Measurements from ENCODE around the gene PDPK1.
"Not testable (repeated sequence)": the region's sequence is repeated elsewhere in the genome, so short reads cannot be mapped to it uniquely, and the experiment has no call there.

The PDPK1 gene

DNA sequence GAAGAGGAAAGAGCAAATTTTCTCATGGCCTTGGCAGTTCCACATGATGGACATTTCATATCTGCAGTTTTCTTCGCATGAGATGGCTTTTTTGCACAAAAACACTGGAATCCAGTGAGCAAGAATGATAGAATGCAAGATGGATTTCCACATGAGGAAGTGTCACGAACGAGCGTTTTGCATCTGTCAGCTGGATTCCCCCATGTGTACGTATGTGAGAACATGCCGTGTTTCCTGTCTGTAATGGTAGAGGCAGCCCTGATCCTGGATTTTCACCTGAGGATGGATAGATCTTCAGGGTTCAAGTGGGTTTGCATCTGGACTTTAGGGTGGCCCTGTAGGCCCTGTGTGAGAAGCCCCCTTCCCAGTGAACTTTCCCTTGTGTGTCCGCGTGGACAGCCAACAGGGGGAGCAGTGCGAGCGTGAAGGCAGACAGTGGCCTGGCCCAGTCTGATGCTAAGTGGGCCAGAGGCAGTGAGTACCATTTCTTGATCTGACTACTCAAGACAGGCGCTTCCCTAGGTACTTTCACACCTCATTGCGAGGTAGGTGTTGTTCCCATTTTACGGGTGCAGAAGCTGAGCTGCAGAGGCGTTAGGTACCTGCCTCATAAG lies 2.1 kb downstream of the PDPK1 start:
- DNase-seq (ENCODE audit: low read depth in 3 of 3, low spot score in 1 of 3), result not testable (repeated sequence)

DNA sequence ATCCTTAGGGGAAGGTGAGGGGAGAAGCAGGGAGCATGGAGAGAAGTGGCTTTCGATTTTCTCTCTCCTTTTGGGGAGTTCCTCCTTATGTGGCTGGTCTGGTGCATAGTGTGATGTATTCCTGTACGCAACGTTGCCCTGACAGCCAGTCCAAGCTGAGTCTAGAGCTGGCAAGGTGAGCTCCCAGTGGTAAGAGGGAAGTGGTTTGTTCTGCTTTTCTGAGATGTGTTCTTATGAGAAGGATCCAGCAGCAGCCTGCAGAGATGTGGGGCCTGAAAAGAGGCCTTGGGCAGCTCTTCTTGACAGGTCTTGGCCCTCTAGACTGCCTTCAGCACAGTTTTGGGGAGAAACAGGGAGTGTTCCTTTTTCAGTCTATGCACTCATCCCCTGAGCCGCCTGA lies 3.1 kb downstream of the PDPK1 start:
- DNase-seq (ENCODE audit: low read depth in 3 of 3, low spot score in 1 of 3), result not testable (repeated sequence)

DNA sequence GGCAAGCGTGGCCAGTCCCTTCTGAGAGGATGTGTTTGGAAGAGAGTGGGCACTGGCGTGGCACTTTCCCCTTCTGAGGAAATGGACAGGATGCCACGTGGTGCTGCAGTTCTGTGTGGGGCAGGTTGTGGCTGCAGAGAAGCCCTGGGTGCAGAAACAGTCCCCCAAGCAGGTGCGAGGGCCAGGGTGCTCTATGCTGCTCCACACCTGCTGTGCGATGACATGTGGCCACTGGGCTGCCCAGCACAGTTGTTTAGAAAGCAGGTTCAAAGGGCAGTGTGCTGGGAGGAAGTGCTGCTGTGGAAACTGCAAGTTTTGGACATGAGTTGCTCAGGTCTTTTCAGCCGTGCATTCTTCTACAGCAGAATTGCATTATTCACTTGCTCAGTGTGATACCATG lies 3.6 kb downstream of the PDPK1 start:
- DNase-seq (ENCODE audit: low read depth in 3 of 3, low spot score in 1 of 3), result not testable (repeated sequence)

DNA sequence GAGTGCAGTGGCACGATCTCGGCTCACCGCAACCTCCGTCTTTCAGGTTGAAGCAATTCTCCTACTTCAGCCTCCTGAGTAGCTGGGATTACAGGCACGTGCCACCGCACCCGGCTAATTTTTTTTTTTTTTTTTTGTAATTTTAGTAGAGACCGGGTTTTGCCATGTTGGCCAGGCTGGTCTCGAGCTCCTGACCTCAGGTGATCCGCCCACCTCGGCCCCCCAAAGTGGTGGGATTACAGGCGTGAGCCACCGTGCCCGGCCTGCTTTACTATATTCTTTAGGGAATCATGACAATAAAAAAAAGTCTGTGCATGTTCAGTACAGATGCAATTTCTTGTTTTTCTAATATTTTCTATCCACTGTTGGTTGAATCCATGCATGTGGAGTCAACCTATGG lies 6.0 kb downstream of the PDPK1 start:
- not testable (repeated sequence) for DNase-seq (ENCODE audit: low read depth in 3 of 3, low spot score in 1 of 3)

DNA sequence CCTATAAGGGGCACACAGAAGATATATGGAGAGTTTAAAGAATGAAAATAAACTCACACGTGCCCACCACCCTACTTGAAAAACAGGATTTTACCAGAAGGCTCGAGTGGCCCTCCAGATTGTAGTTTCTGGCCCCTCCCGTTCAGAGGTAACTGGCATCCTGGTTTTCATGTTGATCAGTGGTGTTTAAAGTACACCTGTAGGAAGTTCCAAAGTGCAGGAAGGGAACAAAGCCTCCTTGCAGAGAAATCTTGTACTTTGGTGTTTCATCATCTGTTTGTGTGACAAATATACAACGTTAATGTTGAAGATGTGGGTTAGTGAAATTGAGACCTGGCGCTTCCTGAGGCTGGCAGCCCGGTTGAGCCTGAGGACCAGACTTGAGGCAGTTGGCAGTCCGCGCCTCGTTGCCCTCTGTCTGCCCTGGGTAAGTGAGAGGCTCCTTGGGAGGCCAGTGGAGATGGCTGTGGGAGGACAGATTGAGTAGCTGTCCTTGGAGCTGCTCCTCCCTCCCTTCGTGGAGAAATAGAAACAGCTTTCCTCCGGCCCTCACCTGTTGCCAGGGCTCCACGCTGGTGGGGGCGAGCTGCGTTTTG lies 12.6 kb downstream of the PDPK1 start:
- DNase-seq (ENCODE audit: low read depth in 3 of 3, low spot score in 1 of 3), result not testable (repeated sequence)

DNA sequence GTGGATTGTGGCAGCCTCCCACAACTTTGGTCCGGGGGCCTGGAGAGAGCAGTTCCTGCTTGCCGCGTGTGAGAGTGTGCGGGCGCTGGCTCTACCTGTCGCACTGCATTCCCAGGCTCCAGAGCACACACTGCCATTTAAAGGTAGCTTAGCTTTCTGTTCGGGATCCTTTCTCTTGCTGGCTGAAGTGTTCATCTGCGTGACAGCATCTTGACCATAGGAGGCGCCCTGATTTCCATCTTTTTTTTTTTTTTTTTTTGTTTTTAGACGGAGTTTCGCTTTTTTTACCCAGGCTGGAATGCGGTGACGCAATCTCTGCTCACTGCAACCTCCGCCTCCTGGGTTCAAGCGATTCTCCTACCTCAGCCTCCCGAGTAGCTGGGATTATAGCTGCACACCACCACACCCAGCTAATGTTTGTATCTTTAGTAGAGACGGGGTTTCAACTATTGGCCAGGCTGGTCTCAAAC lies 13.6 kb downstream of the PDPK1 start:
- not testable (repeated sequence) for DNase-seq (ENCODE audit: low read depth in 3 of 3, low spot score in 1 of 3)

DNA sequence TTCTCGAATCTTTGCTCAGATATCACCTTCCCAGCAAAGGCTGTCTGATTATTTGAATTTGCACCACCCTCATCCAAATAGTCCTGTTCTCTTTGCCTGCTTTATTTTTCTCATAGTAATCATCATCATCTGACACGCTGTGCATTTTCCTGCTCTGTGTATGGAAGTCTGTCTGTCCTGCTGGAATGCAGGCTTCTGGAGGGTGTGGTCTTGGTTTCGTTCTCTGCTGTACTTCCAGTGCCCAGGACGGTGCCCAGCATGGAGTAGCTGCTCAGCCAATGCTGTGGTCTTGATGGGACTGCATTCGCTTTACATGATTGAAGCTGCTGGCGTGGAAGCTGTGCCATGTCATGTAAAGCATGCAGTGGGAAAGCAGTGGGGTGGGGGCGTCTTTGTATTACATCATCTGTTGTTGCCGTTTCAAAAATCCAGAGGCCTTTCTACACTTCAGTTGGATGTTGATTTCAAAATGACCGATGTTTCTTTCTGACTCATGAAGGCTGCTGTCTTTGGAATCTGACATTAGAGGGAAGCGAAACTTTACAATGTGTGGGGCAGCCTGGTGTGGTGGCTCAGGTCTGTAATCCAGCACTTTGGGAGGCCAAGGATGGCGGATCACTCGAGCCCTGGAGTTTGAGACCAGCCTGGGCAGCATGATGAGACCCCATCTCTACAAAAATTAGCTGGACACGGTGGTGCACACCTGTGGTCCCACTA lies 17.0 kb downstream of the PDPK1 start:
- DNase-seq (ENCODE audit: low read depth in 3 of 3, low spot score in 1 of 3), result not testable (repeated sequence)

DNA sequence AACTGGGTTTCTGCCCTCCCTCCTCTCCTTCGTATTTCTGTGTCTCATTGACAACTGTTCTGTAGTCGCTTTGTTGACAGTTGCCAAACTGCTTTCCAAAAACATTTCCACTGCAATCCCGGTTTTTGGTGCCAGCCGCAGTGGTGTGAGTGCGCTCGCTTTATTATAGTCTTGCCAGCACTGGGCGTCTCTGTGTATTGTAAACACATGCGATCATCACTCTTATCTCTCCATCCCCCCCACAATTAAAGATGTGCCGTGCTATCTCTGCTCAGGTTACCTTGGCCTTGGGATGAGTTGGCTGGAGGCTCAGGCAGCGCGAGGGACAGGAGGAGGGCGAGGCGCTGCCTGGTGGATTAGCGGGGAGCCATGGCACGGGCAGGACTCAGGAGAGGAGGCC lies 19.3 kb downstream of the PDPK1 start:
- DNase-seq (ENCODE audit: low read depth in 3 of 3, low spot score in 1 of 3), result not testable (repeated sequence)

DNA sequence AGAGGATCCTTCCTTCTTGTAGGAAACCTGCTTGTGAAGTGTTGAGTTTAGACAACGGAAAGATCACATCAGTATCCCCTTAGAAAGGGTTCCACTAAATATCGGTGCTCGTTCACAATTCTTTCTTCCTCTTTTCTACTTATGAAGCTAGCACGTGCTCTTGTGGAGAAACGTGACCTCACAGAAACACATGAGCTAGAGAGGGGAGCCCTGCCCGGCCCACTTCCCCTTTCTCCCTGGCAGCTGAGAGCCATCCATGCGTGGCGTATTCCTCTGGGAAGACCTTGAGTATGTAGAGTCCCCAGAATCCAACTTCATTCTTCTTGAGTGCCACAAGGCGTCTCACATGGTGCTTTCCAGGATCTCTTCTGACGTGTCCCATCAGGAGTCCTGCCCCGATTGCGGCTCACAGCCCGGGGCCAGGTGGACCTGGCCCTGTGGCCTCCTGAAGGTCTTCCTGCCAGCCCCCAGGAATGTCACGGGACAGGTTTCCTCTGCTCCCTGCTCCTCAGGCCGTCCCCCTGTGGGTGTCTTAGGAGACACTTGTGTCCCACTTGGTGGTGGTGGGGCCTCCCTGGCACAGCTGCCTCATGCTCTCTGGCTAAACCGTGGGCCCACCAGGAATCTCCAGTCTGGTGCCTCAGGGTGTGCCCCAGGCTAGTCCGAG lies 22.4 kb downstream of the PDPK1 start:
- DNase-seq (ENCODE audit: low read depth in 3 of 3, low spot score in 1 of 3), result not testable (repeated sequence)

DNA sequence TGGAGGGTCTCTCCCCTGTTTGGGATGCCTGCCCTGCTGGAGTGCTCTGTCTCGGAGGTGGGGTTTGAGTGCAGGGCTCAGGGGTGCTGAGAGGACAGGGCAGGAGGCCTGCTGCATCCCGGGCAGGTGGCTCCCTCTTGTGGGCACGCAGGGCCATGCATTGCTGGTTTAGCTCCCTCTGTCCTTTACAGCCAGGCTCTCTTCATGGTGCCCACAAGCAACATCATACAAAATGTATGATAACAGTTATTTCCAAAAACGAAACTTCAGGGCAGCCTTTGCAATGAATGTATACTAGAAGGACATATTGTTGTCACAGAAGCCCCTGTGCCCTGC lies 22.9 kb downstream of the PDPK1 start:
- peak in 2 of 3 donors; percentile 30 to 49 for DNase-seq (ENCODE audit: low read depth in 3 of 3, low spot score in 1 of 3)

DNA sequence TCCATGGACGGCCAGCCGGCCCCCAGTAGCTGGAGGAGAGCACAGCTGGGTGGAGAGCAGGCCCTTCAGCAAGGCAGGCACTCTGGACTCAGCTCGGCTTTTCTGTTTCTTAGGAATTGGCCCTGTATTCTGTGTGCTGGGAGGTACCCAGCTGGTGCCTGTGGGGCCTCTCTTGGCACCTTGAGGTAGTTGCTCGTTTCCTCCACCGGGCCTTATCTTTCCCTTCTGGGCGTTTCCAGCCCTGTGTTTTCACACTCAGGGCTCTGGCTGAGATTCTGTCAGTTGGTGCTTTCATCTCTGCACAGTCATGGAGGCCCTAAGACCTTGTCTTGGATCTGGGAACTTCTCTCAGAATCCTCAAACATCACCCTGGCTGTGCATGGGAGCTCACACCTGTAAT lies 29.7 kb downstream of the PDPK1 start:
- not testable (repeated sequence) for DNase-seq (ENCODE audit: low read depth in 3 of 3, low spot score in 1 of 3)

DNA sequence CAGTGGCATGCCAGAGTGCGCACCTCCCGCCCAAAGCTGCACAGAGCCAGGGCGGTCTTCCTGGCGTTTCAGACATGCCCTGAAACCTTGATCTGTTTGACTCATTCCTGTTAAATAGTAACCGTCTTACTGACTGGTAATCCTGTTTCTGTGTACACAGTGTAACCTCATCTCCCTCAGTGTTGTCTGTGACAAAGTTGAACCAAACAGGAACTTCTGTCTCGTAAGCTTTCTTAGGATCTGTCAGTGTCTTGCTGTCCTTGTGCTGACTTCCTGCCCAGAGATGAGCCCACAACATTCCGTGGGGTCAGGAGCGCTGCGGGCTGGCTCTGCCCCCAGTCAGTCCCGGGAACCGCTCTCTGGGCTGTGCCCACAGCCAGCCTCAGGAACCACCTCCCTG lies 30.8 kb downstream of the PDPK1 start:
- DNase-seq (ENCODE audit: low read depth in 3 of 3, low spot score in 1 of 3), result not testable (repeated sequence)

DNA sequence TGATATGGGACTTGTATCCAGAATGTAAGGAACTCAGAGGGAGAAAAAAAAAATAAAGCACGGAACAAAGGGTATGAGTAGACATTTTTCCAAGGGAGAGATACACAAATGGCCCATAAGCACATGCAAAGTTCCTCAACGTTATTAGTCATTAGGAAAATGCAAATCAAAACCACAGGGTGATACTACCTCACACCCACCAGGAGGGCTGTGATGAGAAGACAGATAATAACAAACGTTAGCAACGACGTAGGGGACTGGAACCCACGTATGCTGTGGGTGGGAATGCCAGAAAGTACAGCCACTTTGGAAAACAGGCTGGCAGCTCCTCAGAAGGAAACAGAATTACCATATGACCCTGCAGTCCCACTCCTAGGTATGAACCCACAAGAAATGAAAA lies 34.9 kb downstream of the PDPK1 start:
- DNase-seq (ENCODE audit: low read depth in 3 of 3, low spot score in 1 of 3), result not testable (repeated sequence)

DNA sequence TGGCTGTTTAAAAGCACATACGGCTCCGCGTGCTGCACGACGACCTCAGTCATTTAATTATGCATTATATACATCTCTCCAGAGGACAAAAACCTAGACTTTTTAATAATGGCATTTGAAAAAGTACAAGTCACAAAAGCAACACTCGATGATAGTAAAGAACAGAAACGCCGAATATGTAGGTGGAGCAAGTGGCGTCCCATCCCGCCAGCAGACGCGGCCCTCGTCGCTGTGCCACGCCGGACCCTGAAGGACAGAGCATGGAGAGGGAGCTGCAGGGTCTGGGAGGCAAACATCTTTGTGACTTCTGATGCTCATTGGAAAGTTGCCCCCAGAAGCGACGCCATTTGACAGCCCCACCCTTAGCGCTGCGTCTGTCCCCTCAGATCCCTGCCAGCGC lies 38.0 kb downstream of the PDPK1 start:
- not testable (repeated sequence) for DNase-seq (ENCODE audit: low read depth in 3 of 3, low spot score in 1 of 3)

DNA sequence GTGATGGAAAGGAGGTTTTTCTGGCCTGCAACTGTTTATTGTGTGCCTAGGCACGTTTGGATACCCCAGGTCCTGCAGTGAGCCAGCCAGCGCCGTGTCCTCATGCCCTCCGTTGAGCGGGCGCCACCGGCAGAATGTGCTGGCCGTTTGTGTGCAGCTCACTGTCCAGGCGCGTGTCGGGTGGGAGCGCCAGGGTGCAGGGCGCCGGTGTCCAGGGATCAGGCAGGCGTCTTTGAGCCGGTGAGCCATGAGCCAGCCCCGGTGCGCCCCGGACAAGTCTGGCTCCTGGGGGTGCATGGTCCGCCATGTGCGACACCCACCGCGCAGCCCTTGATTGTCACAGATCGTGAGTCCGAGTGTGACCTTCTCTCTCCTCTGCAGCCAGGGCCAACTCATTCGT lies 39.2 kb downstream of the PDPK1 start:
- DNase-seq (ENCODE audit: low read depth in 3 of 3, low spot score in 1 of 3), result not testable (repeated sequence)

DNA sequence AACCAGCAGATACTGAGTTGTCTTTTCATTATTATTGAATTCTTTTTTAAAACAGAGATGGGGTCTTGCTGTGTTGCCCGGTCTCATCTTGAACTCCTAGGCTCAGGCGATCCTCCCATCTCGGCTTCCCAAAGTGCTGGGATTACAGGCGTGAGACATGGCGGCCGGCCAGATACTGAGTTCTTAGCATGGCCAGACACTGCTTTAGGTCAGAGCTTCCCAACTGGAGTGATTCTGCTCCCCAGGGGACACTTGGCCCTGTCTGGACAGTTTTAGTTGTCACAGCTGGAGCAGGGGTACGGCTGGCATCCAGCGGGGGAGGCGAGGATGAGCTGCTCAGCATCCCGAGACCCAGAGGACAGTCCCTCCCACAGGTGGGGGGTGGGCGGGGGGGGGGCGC lies 41.1 kb downstream of the PDPK1 start:
- not testable (repeated sequence) for DNase-seq (ENCODE audit: low read depth in 3 of 3, low spot score in 1 of 3)

DNA sequence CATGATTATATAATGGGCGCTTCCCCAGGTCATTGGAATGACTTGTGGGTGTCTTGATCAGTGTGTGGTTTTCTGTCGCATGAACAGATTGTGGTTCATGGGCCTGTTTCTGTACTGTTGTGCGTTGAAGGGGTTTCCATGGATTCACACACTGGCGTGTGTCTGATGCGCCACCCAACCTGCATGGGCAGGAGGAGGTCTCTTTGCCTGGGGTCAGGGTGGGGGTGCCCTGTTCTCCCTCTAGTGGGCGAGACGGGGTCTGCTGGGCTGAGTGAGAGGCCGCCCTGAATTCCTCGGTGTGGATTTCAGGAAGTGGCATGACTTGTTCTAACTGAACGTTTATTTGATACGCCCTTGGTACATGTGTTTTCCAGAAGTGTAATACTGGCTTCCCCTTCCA lies 42.3 kb downstream of the PDPK1 start:
- not testable (repeated sequence) for DNase-seq (ENCODE audit: low read depth in 3 of 3, low spot score in 1 of 3)

DNA sequence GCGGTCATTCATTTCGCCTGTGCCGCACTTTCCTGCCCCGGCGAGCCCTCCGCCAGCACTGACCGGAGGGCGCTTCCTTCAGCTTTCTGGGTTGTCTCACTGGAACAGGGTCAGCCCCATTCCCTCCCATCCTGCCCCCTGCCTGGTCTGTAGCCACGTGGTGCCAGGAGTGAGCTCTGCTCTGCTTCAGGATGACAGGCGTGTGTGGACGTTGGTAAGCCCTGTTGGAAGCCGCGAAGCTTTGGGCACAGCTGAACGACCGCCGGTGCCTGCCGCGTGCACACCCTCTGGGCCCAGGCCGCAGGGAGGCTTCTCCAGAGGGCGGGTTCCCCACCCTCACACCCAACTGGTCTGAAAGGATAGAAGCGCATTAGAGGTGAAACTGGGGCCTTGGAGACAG lies 43.0 kb downstream of the PDPK1 start:
- not testable (repeated sequence) for DNase-seq (ENCODE audit: low read depth in 3 of 3, low spot score in 1 of 3)

DNA sequence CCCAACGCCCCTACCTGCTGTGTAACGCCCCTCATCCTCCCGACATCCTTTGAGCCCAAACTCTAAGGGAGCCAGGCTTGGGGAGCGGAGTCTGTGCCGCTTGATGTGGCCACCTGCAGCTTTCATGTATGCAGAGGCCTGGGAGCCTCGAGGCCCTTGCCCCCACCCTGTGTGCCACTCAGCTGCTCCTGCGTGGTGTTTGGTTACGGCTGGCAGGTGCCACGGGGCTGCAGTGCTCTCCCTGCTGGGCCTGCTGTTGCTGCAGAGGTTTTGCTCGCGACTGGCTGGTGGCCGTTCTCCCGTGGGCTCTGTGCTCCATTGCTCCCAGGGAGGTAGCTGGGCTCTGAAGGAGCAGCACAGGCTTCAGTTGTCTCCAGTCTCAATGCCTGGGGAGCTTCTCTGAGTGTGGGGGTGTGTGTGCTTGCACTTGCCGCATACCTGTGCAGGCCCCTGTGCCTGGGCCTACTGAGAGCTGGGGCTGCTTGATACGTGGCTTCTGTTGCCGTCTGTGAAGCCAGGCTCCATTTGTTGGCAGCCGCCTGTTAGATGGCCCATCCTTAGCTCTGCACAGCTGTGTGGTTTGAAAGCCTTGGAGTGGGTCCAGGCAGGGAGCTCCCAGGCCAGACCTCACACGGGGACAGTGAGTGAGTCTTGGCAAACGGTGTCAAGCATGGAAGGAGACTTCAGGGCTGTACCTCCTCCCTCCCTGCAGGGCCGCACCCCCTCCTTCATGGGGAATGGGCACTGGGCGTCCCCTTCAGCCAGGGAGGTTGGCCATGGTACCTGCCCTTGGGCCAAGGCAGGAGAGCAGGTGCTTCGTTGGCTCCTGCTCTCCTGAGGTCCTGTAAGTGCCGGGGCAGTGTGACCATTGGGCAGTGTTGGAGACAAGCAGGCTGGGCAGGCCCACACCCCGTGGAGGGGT lies 47.2 kb downstream of the PDPK1 start:
- no peak for DNase-seq (ENCODE audit: low read depth in 3 of 3, low spot score in 1 of 3)

DNA sequence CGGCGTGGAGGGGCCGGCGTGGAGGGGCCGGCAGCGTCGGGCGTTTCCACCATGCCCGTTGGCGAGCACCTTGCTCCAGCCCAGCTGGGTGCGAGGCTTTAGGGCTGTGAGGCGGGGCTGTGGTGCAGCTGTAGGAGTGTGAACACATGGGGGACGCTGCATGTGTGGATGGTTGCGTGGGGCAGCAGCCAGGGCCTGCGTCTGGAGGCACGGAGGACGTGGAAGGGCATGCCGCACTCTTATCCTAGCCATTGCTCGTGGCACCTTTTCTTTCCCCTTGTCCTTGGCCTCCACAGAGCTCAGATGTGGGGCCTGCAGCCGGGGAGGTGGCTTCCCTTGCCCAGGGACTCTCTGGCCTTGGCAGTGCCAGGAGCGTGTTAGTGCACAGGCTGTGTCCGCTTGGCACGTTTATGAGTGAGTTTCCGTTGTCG lies 47.8 kb downstream of the PDPK1 start:
- DNase-seq (ENCODE audit: low read depth in 3 of 3, low spot score in 1 of 3), result no peak

DNA sequence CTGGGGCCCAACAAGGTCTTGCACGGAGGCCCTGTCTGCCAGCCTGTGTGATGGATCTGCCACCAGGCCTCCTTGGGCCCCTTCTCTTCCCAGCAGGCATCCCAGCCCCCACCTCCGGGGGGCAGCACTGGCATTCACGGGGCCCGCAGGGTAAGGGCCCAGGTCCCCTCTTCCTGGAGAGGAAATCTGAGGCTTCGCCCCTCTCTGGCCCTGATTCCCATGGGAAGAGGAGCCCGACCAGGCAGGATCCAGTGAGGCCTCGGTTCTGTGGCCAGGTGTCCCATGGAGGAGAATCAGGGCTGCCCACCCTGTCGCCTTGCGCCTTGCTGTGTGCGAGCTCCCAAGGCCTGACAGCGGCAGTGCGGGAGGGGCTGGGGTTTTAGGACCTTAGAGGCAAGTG lies 48.4 kb downstream of the PDPK1 start:
- no peak for DNase-seq (ENCODE audit: low read depth in 3 of 3, low spot score in 1 of 3)

Data from stimulated activated CD4-positive, alpha-beta T cell treated with anti-CD3 and anti-CD28 coated beads, TNF-alpha, amount 100 ng/mL, for 1 hour (primary cell).